Measurements from ENCODE around the gene RAF1. TPM values are rescaled to one million over a fixed set of nuclear protein-coding genes. Genes with fewer than 3 reads are reported as not detected.
"Not testable (repeated sequence)": the region's sequence is repeated elsewhere in the genome, so short reads cannot be mapped to it uniquely, and the experiment has no call there.

RAF1 gene
- total RNA-seq, 1 donor from 2014 or later = 123 TPM

- Mint-ChIP-seq H3K36me3 (ENCODE audit: low read depth) (no peaks in the 10 kb centered on the region), H3K9me3 (no peaks in the 10 kb centered on the region), H3K4me3 (no peak overlapping the region), H3K4me1 (peaks cover 32% of the 10 kb centered on the region), H3K27ac (ENCODE audit: unreplicated experiment) (no peak overlapping the region), H3K27me3 (ENCODE audit: low read depth) (no peaks in the 10 kb centered on the region)
- no peak for DNase-seq (ENCODE audit: low read depth, low spot score)
- TF ChIP-seq, protein P1, sequence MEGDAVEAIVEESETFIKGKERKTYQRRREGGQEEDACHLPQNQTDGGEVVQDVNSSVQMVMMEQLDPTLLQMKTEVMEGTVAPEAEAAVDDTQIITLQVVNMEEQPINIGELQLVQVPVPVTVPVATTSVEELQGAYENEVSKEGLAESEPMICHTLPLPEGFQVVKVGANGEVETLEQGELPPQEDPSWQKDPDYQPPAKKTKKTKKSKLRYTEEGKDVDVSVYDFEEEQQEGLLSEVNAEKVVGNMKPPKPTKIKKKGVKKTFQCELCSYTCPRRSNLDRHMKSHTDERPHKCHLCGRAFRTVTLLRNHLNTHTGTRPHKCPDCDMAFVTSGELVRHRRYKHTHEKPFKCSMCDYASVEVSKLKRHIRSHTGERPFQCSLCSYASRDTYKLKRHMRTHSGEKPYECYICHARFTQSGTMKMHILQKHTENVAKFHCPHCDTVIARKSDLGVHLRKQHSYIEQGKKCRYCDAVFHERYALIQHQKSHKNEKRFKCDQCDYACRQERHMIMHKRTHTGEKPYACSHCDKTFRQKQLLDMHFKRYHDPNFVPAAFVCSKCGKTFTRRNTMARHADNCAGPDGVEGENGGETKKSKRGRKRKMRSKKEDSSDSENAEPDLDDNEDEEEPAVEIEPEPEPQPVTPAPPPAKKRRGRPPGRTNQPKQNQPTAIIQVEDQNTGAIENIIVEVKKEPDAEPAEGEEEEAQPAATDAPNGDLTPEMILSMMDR (conservative IDR thresholded peaks at IDR 0.05) = no peak
Measured at GRCh38 chr3:12648384-12648959, 15.4 kb downstream of the RAF1 start.

DNA sequence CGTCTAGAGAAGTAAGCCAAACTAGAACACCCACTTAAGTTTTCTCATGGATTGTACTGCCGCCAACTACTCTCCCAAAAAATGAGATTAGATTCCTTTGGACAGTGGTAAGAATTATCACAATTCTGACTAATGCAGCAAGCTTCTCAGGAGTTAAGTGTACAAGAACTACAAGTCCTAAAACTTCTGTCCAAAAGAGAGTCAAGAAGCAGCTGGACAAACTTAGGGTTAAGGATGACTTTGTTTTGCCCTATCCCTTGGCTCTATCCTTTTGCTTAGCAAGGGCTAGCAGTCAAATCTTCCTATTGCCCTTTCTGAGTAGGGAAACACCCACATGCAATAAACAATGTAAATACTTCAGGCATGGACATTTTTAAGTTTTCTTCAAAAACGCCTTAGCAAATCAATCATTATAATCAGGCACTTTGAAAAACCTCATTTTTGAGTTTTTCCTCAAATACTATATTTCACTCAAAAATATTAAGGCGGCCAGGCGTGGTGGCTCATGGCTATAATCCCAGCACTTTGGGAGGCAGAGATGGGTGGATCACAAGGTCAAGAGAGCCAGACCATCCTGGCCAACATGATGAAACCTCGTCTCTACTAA lies 19.5 kb downstream of the RAF1 start:
- TF ChIP-seq, protein P1 (conservative IDR thresholded peaks at IDR 0.05) = no peak
- Mint-ChIP-seq H3K27ac (ENCODE audit: unreplicated experiment) (no peak overlapping the region), H3K4me3 (no peak overlapping the region), H3K36me3 (ENCODE audit: low read depth) (peaks cover 7% of the 10 kb centered on the region), H3K4me1 (peaks cover 25% of the 10 kb centered on the region), H3K9me3 (no peaks in the 10 kb centered on the region), H3K27me3 (ENCODE audit: low read depth) (no peaks in the 10 kb centered on the region)
- no peak for DNase-seq (ENCODE audit: low read depth, low spot score)

DNA sequence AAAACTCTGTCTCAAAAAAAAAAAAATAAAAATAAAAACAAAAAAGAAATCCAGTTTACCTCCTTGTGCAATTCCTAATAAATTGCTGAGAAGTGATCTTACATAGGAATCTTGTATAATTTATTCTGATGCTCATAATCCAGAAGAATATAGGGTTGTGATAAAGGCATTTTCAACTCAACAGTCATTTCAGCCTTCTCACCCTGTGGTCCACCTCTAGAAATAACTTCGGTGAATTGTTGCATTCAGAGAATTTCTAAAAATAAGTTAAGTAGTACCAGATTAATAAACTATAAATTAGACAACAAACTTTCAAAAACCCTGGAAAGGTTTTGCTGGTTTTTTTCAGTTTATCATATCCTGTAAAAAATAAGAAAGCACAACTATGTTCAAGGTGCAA lies 20.2 kb downstream of the RAF1 start:
- TF ChIP-seq, protein P1 (conservative IDR thresholded peaks at IDR 0.05) = no peak
- no peak overlapping the region for H3K4me3 Mint-ChIP-seq
- peaks cover 7% of the 10 kb centered on the region for H3K36me3 Mint-ChIP-seq (ENCODE audit: low read depth)
- no peak for DNase-seq (ENCODE audit: low read depth, low spot score)
- no peaks in the 10 kb centered on the region for H3K27me3 Mint-ChIP-seq (ENCODE audit: low read depth)
- H3K27ac Mint-ChIP-seq (ENCODE audit: unreplicated experiment) = no peak overlapping the region
- peaks cover 26% of the 10 kb centered on the region for H3K4me1 Mint-ChIP-seq
- no peaks in the 10 kb centered on the region for H3K9me3 Mint-ChIP-seq

- no peak for DNase-seq (ENCODE audit: low read depth, low spot score)
- Mint-ChIP-seq H3K27ac (ENCODE audit: unreplicated experiment) (no peak overlapping the region), H3K27me3 (ENCODE audit: low read depth) (no peaks in the 10 kb centered on the region), H3K9me3 (no peaks in the 10 kb centered on the region), H3K36me3 (ENCODE audit: low read depth) (peaks cover 10% of the 10 kb centered on the region), H3K4me1 (peaks cover 32% of the 10 kb centered on the region), H3K4me3 (no peak overlapping the region)
- TF ChIP-seq, protein P1 (conservative IDR thresholded peaks at IDR 0.05) = no peak
Measured at GRCh38 chr3:12643010-12643380, 20.9 kb downstream of the RAF1 start.

- H3K36me3 Mint-ChIP-seq (ENCODE audit: low read depth) = peaks cover 11% of the 10 kb centered on the region
- H3K9me3 Mint-ChIP-seq; H3K27me3 Mint-ChIP-seq (ENCODE audit: low read depth); DNase-seq (ENCODE audit: low read depth, low spot score); H3K27ac Mint-ChIP-seq (ENCODE audit: unreplicated experiment); H3K4me3 Mint-ChIP-seq: not testable (repeated sequence)
- peaks cover 30% of the 10 kb centered on the region for H3K4me1 Mint-ChIP-seq
Measured at GRCh38 chr3:12640853-12641252, 23.1 kb downstream of the RAF1 start.

GRCh38 chr3:12638105-12638504 lies 25.8 kb downstream of the RAF1 start:
- TF ChIP-seq, protein P1 (conservative IDR thresholded peaks at IDR 0.05) = no peak

More at GRCh38 chr3:12638105-12638504, 25.8 kb downstream of the RAF1 start:
- H3K27ac Mint-ChIP-seq (ENCODE audit: unreplicated experiment) = no peak overlapping the region
- H3K4me1 Mint-ChIP-seq = peaks cover 22% of the 10 kb centered on the region
- H3K9me3 Mint-ChIP-seq = no peaks in the 10 kb centered on the region
- H3K36me3 Mint-ChIP-seq (ENCODE audit: low read depth) = peaks cover 11% of the 10 kb centered on the region
- no peaks in the 10 kb centered on the region for H3K27me3 Mint-ChIP-seq (ENCODE audit: low read depth)
- no peak for DNase-seq (ENCODE audit: low read depth, low spot score)
- no peak overlapping the region for H3K4me3 Mint-ChIP-seq

Data from neural crest cell (in vitro differentiated cells).